Measurements from ENCODE around the gene DGKB. TPM values are rescaled to one million over a fixed set of nuclear protein-coding genes. Genes with fewer than 3 reads are reported as not detected.

DGKB gene
- total RNA-seq, 1 experiment from 2014 or later = 0.48 TPM

DNA sequence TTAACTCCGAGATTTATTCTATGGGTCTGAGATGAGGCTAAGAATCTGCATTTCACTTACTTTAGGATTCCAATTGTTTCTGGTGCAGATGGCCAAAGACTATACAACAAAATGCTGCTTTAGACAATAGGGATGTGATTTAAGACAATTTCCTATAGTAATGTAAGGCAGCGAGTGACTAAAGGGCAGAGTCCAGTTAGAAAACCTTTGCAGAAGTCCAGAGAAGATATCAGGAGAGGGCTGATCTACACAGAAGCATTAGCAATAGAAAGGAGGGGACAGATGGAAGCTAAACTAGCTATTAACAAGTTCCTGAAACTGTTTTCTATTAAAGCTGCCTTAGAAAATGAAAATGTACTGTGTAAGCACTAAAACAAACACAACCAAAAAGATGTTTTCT lies 398.9 kb downstream of the DGKB start:
- Histone ChIP-seq H3K9me3 (ENCODE audit: insufficient read depth, low read depth) (no peaks in the 10 kb centered on the region), H3K9me2 (ENCODE audit: insufficient read depth) (0 out of 2 replicates have a peak, but pooled peaks cover 4% of the 10 kb centered on the region), H3K27me3 (ENCODE audit: insufficient read depth, low read depth) (no peaks in the 10 kb centered on the region), H3K4me3 (no peak overlapping the region), H3K4me1 (replicated peaks; ENCODE audit: insufficient read depth) (no peaks in the 10 kb centered on the region), H2AFZ (no peak overlapping the region), H3K79me2 (ENCODE audit: low read depth) (no peaks in the 10 kb centered on the region), H3K36me3 (ENCODE audit: low read depth) (no peaks in the 10 kb centered on the region), H3K27ac (no peak overlapping the region), H3F3A (ENCODE audit: insufficient read depth, low read depth) (no peaks in the 10 kb centered on the region), H3K4me2 (no peak overlapping the region), H4K20me1 (ENCODE audit: insufficient read depth) (no peaks in the 10 kb centered on the region)
- TF ChIP-seq, protein P1, sequence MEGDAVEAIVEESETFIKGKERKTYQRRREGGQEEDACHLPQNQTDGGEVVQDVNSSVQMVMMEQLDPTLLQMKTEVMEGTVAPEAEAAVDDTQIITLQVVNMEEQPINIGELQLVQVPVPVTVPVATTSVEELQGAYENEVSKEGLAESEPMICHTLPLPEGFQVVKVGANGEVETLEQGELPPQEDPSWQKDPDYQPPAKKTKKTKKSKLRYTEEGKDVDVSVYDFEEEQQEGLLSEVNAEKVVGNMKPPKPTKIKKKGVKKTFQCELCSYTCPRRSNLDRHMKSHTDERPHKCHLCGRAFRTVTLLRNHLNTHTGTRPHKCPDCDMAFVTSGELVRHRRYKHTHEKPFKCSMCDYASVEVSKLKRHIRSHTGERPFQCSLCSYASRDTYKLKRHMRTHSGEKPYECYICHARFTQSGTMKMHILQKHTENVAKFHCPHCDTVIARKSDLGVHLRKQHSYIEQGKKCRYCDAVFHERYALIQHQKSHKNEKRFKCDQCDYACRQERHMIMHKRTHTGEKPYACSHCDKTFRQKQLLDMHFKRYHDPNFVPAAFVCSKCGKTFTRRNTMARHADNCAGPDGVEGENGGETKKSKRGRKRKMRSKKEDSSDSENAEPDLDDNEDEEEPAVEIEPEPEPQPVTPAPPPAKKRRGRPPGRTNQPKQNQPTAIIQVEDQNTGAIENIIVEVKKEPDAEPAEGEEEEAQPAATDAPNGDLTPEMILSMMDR (conservative IDR thresholded peaks at IDR 0.05) = no peak
- TF ChIP-seq EZH2 (IDR thresholded peaks at IDR 0.05; ENCODE audit: low read depth) = no peak
- no TSS peak for BruUV-seq (replicated peaks)
- POLR2A ChIA-PET (ENCODE audit: unreplicated experiment) = interaction anchor here (0.6 kb wide), 1 partner anchor 739 kb away, joined by 4 read pairs; no protein-coding TSS in a partner anchor
- DNase-seq = no peak
- CTCF ChIA-PET = no interaction called here
- intact Hi-C loops (cut with micrococcal nuclease; ENCODE audit: unreplicated experiment) = no loop called here

DNA sequence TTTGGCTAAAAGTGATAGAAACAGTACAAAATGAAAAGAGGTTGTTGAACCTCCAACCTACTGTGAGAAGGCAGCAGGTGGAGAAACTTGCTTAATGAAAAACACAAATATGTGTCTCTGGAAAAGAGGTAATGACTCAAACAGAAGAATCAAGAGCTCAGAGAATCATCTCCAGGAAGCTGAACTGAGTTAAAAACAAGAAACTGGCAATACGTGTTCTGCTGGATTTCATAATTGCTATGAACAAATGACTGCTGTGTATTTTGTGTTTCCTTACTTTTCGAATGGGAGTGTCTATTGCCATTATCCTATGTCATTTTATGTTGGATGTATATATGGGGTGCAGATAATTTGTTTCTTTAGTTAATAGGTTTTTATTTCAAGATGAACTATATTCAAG lies 401.1 kb downstream of the DGKB start:
- DNase-seq = no peak
- Histone ChIP-seq H3K27ac (no peak overlapping the region), H2AFZ (no peak overlapping the region), H3K9me2 (ENCODE audit: insufficient read depth) (0 out of 2 replicates have a peak, but pooled peaks cover 4% of the 10 kb centered on the region), H3K4me1 (replicated peaks; ENCODE audit: insufficient read depth) (no peaks in the 10 kb centered on the region), H3K4me3 (no peak overlapping the region), H3K27me3 (ENCODE audit: insufficient read depth, low read depth) (no peaks in the 10 kb centered on the region), H3F3A (ENCODE audit: insufficient read depth, low read depth) (no peaks in the 10 kb centered on the region), H3K36me3 (ENCODE audit: low read depth) (no peaks in the 10 kb centered on the region), H3K79me2 (ENCODE audit: low read depth) (no peaks in the 10 kb centered on the region), H3K9me3 (ENCODE audit: insufficient read depth, low read depth) (no peaks in the 10 kb centered on the region), H3K4me2 (no peak overlapping the region), H4K20me1 (ENCODE audit: insufficient read depth) (no peaks in the 10 kb centered on the region)
- intact Hi-C loops (cut with micrococcal nuclease; ENCODE audit: unreplicated experiment) = no loop called here
- TF ChIP-seq EZH2 (IDR thresholded peaks at IDR 0.05; ENCODE audit: low read depth) = no peak
- TF ChIP-seq, protein P1 (conservative IDR thresholded peaks at IDR 0.05) = no peak
- BruUV-seq (replicated peaks) = no TSS peak
- CTCF ChIA-PET = no interaction called here
- POLR2A ChIA-PET (ENCODE audit: unreplicated experiment) = interaction anchor here (0.6 kb wide), 1 partner anchor 1174 kb away, joined by 7 read pairs; no protein-coding TSS in a partner anchor

DNA sequence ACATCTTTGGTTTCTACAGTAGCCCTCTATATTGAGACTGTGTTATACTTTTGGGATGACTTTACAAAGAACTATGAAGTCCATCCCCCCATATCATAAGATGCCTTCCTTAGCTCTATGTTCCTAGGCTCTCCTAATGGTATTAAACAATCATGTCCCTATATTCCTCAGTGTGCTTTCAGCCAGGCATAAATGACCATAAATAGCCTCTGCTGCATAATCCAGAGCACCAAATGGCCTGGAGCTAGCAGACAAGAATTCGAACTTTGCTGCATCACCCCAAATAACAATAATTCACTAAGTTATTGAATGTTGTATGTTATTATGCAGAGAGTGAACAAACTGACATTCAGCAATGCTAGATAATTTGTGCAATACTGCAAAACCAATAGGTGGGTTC lies 405.2 kb downstream of the DGKB start:
- intact Hi-C loops (cut with micrococcal nuclease; ENCODE audit: unreplicated experiment) = no loop called here
- CTCF ChIA-PET = interaction anchor here (0.6 kb wide), 1 partner anchor 9 kb away, joined by 3 read pairs; no protein-coding TSS in a partner anchor

More for the DNA sequence above, 405.2 kb downstream of the DGKB start:
- DNase-seq = no peak
- H3K9me3 ChIP-seq (ENCODE audit: insufficient read depth, low read depth) = no peaks in the 10 kb centered on the region
- no peak overlapping the region for H3K4me3 ChIP-seq
- H3K36me3 ChIP-seq (ENCODE audit: low read depth) = no peaks in the 10 kb centered on the region
- 0 out of 2 replicates have a peak, but pooled peaks cover 4% of the 10 kb centered on the region for H3K9me2 ChIP-seq (ENCODE audit: insufficient read depth)
- no peaks in the 10 kb centered on the region for H3K79me2 ChIP-seq (ENCODE audit: low read depth)
- H3F3A ChIP-seq (ENCODE audit: insufficient read depth, low read depth) = no peaks in the 10 kb centered on the region
- POLR2A ChIA-PET (ENCODE audit: unreplicated experiment) = interaction anchor here (0.7 kb wide), 1 partner anchor 1750 kb away, joined by 5 read pairs; no protein-coding TSS in a partner anchor
- H3K27ac ChIP-seq = no peak overlapping the region
- H2AFZ ChIP-seq = no peak overlapping the region
- no peak overlapping the region for H3K4me2 ChIP-seq
- H3K4me1 ChIP-seq (replicated peaks; ENCODE audit: insufficient read depth) = no peaks in the 10 kb centered on the region
- no peaks in the 10 kb centered on the region for H3K27me3 ChIP-seq (ENCODE audit: insufficient read depth, low read depth)
- BruUV-seq (replicated peaks) = no TSS peak
- H4K20me1 ChIP-seq (ENCODE audit: insufficient read depth) = no peaks in the 10 kb centered on the region
- TF ChIP-seq EZH2 (IDR thresholded peaks at IDR 0.05; ENCODE audit: low read depth) = no peak
- TF ChIP-seq, protein P1 (conservative IDR thresholded peaks at IDR 0.05) = no peak

Data from PC-9 (cell line).